GM18870 (cell line): ENCODE measurements around the gene SNX6.
"Not testable (repeated sequence)": the region's sequence is repeated elsewhere in the genome, so short reads cannot be mapped to it uniquely, and the experiment has no call there.

Experiments
- ATAC-seq: cut with Tn5 transposase; IDR thresholded peaks from one replicate; pipeline ENCODE4 v1.9.1; 2021; ENCODE audit warnings: moderate library complexity; ENCODE audit not compliant: unreplicated experiment

Gene SNX6

DNA sequence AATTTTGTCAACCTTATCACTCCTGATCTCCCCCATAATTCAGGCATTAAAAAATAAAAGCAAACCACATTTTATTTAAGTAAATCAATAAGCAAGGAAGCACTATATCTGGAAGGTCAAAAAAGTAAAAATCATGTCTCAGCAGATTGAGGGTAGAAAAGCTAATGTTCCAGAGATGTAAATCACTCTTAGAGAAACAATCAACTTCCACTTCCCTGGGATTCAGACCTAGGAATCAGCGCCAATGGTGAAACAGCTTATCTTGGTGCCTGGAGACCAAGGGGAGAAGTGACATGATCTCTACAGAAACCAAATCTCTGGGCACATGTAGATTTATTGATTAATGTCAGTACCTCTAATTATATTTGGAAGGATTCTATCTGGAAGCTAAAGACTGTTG, 10.9 kb upstream of the SNX6 start:
- ATAC-seq: no peak

DNA sequence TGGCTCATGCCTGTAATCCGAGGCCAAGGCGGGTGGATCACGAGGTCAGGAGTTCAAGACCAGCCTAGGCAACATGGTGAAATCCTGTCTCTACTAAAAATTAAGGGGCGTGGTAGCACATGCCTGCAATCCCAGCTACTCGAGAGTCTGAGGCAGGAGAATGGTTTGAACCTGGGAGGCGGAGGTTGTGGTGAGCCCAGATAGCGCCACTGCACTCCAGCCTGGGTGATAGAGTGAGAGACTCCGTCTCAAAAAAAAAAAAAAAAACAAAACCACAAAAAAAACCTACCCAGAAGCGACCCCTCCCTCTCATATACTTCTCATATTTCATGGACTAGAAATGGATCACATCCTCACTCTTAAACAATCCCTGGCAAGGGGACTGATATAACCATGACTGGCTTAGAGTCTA, 4.4 kb upstream of the SNX6 start:
- not testable (repeated sequence) for ATAC-seq

DNA sequence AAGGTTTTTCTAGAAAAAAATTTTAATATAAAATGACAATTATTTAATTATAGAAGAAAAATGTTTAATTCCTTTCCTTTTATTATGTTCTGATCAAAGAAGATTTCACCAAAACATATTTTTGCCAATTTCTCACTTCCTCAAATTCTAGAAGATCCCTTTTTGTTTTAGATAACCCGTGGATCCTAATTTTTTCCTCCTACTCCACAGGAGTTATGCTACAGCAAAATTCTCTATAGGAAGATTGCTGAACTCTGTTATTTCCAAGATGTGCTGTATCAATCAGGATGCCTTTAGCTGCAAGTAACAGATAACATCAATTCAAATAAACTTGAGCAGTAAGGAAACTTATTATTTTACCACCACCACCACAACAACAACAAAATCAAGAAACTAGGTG, 3.8 kb upstream of the SNX6 start:
- ATAC-seq: no peak

DNA sequence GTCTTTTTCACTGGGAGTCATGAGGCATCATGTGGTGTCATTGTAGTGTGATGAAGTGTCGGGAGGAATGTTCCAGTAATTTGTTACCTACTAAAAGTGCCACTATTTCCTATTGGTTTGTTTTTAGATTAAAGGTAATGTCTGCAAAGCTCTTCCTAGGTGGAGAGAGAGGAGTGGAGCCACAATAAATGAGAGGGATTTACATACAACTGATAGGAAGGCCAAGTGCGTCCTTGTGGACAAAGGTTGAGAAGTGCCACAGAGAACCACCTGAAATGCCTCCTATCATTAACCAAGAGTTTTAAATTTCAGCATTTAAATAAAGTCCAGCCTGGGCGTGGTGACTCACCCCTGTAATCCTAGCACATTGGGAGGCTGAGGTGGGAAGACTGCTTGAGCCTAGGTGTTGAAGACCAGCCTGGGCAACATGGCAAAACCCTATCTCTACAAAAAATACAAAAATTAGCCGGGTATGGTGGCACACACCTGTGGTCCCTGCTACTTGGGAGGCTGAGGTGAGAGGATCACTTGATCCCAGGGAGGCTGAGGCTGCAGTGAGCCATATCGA, 2.5 kb upstream of the SNX6 start:
- no peak for ATAC-seq

DNA sequence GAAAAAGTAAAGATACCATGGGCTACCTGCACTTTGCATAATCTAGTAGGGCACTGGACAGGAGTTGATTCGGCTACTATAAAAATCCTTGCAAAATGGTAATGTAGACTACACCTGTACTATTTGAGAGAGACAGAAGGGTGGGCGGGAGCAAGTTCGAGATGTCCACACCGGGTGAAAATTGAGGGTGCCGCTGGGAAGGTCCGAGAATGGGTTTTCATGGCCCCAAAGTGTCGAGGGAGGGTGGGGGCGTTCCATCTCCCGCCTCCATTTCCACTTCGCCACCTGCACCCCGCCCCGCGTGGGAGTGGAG, 648 bp downstream of the SNX6 start:
- ATAC-seq: no peak

DNA sequence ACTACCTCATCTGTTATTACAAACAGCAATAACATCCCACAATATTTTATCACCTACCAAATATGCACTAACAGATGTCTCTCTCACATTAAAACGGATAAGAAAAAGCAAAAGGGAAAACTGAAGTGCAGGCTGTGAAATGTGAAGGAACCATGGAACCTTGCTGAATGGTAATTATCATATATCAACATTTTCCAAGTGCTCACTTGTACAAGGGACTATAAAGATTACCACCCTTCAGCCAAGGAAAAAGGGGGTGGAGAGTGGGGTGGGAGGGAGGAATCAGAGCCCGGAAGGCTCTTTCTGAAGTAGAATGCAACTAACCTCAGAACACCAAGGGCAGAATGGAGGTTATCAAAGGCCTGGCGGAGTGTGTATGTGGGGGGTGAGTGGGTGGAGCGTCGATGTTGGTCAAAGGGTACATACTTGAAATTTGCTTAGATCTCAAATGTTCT, 1.2 kb downstream of the SNX6 start:
- ATAC-seq: no peak

DNA sequence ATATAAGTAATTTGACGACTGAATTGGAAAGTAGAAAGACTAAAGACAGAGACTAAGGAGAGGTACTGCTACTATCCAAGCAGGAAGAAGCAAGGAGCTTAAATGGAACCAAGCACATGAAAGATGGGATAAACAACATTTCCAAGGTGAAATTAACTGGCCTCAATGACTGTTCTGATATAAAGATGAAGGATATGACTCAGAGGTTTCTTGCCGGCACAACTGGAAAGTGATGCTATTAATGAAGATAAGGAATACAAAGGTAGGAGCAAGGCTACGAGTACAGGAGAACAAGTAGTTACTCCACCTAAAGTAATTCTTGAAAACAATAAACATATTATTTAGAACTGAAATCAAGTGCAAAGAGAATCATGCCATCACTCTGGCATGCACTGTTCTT, 6.4 kb downstream of the SNX6 start:
- ATAC-seq: no peak

DNA sequence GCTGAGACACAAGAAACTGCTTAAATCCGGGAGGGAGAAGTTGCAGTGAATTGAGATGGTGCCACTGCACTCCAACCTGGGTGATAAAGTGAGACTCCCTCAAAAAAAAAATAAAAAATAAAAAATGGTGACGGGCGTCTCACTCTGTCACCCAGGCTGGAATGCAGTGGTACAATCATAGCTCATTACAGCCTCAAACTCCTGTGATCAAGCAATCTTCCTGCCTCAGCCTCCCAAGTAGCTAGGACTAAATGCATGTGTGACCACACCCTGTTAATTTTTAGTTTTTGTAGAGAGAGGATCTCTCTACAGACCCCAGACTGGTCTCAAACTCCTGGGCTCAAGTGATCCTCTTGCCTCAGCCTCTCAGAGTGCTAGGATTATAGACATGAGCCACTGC, 9.1 kb downstream of the SNX6 start:
- no peak for ATAC-seq

DNA sequence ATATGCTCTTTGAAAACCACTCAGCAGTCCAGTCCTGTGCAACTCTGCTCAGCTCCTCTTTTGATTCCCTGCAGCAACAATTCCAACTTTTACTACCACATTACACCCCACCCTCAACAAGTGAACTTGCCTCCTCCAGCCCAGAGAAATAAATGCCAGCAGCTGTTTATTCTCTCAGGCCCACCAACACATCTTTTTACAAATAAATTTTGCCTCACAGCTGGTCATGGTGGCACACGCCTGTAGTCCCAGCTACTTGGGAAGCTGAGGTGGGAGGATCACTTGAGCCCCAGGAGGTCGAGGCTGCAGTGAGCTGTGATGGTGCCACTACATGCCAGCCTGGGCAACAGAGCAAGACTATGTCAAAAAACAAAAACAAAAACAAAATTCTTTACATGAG, 9.8 kb downstream of the SNX6 start:
- ATAC-seq: no peak

DNA sequence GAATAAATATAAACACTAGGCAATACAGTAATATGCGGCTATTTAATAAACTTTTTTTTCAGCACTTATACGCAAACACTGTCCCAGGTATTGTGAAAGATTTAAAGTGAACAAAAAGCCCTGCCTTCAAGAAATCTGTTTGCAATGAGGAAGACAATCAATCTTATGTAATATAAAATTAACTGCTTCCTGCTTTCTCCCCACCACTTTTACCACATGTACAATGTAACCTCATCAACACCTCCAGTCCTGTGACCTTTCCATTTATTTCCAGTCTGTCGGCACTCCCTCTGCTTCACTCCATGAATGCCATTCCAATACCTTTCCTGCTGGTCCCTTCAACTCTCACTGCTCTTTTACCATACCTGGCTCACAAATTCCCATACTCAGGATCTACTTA, 10.5 kb downstream of the SNX6 start:
- no peak for ATAC-seq

DNA sequence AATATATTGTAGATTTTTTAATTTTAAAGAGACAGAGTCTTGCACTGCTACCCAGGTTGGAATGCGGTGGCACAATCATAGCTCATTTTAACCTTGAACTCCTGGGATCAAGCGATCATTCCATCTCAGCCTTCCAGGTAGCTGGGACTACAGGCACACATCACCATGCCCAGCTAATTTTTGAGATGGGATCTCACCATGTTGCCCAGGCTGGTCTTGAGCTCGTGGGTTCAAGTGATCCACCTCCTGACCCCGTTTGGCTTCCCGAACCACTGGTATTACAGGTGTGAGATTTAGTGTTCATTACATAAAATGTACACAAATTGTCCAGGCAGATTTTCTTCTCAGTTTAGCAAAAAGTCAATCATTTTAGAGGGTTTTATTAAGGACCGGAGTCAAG, 13.6 kb downstream of the SNX6 start:
- ATAC-seq: no peak

DNA sequence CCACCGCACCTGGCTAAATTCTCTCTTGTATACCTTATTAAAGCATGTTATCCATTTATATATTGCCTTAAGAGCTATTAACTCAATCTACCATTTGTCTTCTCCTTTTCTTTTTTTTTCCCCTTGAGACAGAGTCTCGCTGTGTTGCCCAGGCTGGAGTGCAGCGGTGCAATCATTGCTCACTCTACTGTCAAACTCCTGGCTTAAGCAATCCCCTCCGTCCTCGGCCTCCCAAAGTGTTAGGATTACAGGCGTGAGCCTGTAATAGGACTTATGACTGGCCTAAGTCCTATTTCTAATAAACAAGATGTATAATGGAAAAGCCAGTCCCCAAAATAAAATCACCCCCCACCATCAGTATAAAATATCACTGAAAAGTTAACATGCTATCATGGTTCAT, 14.4 kb downstream of the SNX6 start:
- ATAC-seq: no peak

DNA sequence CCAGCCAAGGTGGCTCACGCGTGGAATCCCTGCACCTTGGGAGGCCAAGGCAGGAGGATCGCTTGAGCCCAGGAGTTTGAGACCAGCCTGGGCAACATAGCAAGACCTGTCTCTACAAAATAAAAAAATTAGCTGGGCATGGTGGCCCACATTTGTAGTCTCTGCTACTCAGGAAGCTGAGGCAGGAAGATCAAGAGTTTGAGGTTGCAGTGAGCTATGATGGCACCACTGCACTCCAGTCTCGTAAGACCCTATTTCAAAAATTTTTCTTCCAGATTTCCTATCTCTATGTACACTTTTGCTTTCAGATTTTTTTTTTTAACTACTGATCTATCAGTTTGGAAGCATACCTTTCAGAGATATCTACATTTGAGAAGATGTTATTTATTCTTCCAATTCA, 15.3 kb downstream of the SNX6 start:
- no peak for ATAC-seq

DNA sequence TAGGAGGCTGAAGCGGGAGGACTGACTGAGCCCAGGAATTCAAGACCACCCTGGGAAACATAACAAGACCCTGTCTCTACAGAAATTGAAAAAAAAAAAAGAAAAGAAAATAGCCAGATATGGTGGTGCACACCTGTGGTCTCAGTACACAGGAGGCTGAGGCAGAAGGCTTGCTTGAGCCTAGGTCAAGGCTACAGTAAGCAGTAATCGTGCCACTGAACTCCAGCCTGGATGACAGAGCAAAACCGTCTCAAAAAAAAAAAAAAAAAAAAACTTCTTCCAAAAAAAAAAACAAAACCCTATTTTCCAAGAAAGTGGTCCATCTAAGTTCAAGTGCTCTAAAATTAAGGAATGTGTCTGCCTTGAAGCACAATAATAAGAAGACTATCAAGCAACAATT, 19.8 kb downstream of the SNX6 start:
- no peak for ATAC-seq

DNA sequence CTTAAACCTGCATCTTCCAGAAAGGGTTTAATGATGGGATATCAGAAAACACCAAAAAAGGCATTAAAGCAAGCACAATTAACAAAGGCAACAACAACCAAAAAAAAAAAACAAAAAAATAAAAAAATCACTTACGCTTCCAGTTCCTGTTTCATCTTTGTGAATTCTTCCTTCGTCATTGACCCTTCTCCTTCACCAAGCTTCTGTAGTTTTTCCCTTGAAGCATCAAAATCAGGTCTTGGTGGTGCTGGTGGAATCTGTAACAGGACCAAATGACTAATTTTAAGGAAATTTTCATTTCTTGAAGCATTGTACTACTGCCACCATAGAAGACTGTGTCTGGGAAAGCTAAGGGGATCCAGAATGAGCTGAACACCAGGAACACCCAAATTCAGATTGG, 24.5 kb downstream of the SNX6 start:
- ATAC-seq: no peak

DNA sequence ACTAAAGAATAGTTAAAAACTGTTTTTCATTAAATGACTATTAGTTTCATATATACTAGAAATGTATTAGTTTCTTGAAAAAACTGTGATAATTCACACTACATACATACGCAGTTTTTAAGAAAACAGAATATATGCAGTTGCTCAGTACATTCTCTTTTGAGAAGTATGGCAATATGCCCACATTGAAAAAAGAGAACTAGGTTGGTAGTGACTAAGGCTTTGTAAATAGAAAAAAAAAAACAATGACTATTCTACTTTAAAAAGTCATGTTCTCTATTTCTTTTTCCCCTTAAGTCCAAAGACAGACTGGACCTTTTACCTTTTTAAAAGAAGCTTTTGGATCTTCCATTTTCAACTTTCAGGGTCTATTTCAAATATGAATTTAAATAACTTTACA, 25.0 kb downstream of the SNX6 start:
- ATAC-seq: no peak

DNA sequence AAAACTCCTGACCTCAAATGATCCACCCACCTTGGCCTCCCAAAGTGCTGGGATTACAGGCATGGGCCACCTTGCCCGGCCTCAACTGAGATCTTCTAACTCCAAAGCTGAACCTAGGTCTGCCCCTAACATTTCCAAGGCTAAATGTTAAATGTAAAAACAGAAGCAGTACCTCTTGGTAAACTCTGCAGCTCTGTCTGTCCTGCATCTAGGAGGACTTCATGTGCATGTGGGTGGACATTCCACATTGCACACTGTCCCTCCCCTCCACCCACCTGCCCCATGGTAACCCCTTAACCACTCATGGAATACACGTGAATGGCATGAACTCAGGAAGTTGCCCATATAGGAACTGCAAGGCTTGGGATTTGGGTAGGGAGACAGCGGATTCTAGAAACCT, 33.1 kb downstream of the SNX6 start:
- ATAC-seq: no peak

DNA sequence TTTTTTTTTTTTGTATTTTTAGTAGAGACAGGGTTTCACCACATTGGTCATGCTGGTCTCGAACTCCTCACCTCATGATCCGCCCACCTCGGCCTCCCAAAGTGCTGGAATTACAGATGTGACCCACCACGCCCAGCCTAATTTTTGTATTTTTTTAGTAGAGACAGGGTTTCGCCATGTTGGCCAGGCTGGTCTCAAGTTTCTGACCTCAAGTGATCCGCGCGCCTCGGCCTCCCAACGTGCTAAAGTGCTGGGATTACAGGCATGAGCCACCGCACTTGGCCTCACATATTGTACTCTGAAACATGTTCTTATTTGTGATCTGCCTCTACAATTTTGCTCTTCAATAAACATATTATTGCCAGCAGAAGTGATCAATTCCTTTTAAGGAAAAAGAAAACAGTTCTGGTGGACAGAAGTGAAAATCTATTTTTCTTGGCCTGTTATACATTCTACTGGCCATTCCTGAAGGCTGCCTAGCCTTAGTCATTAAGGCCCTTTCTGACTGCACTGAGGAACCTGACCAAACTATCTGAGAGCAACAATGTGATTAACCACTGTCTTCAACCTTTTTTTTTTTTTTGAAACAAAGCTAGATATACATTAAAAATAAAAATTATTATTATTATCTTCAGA, 36.1 kb downstream of the SNX6 start:
- no peak for ATAC-seq

DNA sequence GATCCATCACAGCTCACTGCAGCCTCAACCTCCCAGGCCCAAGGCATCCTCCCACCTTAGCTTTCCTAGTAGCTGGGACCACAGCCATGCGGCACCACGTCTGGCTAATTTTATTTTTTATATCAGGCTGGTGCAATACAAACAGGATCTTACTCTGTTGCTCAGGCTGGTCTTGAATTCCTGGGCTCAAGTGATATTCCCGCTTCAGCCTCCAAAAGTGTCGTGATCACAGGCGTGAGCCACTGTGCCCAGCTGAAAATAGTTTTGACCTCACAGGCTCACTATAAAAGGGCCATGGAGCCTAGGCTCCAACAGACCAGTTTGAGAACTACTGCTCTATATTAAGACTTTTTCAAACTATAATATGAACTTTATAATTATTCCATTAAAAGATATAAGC, 37.3 kb downstream of the SNX6 start:
- ATAC-seq: no peak

DNA sequence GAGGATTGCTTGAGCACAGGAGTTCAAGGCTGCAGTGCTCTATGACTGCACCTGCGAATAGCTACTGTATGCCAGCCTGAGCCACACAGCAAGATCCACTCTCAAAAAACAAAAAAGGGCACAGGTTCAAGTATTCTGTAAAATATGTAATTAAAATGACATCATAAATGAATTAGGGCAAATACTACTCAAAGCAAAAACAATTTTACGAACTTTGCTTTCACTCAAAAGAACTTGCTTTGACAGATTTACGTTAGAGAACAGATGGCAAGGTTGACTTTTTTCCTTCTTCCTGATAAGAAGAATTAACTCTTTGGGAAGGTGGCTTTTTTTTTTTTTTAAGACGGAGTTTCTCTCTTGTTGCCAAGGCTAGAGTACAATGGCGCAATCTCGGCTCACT, 46.4 kb downstream of the SNX6 start:
- ATAC-seq: no peak

DNA sequence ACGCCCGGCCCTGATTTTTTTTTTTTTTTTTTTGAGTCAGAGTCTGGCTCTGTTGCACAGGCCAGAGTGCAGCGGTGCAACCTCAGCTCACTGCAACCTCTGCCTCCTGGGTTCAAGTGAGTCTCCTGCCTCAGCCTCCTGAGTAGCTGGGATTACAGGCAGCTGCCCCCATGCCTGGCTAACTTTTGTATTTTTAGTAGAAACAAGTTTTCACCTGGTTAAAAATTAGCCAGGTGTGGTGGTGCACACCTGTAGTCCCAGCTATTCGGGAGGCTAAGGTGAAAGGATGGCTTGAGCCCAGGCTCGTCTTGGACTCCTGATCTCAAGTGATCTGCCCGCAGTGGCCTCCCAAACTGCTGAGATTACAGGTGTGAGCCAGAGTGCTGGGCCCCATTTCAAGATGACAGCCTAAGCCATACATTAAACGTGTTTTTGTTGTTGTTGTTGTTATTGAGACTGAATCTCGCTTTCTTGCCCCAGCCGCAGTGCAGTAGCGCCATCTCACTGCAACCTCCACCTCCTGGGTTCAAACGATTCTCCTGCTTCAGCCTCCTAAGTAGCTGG, 47.7 kb downstream of the SNX6 start:
- ATAC-seq: no peak

DNA sequence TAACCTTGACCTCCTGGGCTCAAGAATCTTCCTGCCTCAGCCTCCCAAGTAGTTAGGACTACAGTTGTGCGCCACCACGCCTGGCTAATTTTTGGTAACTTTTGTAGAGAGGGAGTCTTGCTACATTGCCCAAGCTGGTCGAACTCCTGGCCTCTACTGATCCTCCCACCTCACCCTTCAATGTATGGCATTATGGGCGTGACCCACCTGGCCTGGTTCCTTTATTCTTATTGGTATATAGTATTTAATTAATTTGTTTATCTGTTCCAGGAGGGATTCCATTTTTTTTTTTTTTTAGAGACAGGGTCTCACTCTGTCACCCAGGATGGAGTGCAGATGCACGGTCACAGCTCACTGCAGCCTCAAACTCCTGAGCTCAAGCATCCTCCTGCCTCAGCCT, 49.6 kb downstream of the SNX6 start:
- ATAC-seq: no peak

DNA sequence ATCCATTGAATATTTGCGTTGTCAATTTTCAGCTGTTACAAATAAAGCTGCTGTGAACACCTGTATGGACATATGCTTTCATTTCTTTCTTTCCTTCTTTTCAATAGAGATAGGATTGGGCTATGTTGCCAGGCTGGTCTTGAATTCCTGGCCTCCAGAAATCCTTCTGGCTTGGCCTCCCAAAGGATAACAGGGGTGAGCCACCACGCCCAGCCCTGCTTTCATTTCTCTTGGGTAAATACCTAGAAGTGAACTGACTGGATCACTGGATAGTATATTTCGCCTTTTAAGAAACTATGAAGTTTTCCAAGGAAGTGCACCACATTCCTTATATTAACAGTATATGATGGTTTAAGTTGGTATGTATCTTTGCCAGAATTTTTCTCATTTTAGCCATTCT, 58.2 kb downstream of the SNX6 start:
- ATAC-seq: no peak
